HG03558 (cell line): ENCODE data around the gene PRR29.
"Not testable (repeated sequence)": the region's sequence is repeated elsewhere in the genome, so short reads cannot be mapped to it uniquely, and the experiment has no call there.

ENCODE experiments used
- ATAC-seq: cut with Tn5 transposase; IDR thresholded peaks from one replicate; pipeline ENCODE4 v1.9.1; 2021; ENCODE audit warnings: moderate number of reproducible peaks; ENCODE audit not compliant: unreplicated experiment; ENCODE audit errors: extremely low read depth

Gene PRR29

DNA sequence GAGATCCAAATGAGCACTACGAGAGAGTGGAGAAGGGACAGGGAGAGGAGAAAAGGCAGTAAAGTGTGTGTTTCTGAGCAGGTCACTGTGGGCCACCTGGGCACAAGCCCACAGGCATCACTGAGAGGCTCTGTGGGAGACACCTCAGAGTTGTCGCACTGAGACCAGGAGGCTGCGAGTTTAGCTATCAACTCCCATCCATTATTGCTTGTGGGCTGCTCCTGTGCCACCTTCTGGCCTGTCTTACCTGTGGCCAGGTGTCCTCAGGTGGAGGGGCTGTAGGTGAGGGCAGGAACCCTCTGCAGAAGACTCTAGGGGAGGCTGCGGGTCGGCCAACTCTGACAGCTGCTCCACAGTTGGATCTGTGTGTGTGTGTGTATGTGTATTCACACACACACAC, 2.5 kb upstream of the PRR29 start:
- ATAC-seq, result no peak

DNA sequence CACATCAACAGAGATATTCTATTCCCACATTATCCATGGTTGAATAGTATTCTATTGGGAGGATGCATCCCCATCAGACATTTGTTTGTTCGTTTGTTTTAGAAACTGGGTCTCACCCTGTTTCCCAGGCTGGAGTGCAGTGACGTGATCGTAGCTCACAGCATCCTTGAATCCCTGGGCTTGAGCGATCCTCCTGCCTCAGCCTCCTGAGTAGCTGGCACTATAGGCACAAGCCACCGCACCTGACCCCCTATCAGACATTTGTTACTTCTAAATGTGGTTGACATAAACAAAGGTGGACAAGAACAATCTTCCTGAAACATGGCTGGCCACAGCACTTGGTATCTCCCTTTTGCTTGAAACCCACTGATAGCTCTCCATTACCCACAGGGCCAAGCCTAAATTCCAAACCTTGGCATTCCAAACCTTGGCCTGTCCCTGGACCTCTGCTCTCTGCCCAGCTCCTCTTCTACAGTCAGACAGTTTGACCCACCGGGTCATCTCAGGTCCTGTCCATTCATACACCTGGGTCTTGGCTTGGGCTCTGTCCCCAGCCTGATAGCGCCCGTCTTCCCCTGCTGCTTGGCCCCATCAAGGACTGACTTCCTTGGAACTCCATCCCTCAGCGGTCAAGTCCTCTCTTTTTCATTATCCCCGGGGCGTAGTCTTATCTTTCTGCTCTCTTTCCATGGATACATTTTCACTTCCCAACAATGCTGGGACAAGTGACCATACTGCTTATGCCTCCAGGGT, 1.5 kb upstream of the PRR29 start:
- no peak for ATAC-seq

DNA sequence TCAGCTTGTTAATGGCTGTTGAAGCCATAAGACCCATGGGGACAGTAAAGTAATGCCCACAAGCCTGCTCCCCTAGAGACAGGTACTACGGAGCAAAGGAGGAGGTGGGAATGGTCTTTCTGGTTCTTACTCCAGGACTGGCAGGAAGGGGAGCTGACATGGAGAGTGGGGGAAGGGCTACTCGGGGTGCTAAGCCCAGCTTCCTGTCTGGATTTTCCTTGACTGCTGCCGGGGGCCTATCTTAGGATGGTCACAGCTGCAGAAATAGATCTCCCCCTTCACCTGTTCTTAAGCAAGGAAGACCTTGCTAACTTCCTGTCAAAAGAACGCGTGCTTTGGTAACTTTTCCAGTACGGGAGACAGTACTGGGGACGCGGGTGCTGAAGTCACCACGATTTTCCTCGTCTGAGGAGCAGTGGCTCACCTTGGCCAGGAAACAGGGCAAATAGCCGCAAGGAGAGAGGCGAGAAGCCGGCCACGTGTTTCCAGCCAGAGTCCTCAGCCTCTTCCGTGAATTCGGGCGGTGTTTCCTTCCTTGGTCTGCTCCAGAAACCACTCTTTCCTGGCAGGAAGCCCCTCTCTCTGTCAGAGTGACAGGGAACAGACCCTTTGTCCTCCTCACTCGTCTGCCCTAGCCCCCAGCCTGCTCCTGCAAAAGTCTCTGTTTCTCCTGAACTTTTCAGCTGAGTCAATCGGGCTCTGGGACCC, 656 bp upstream of the PRR29 start:
- ATAC-seq, result no peak

DNA sequence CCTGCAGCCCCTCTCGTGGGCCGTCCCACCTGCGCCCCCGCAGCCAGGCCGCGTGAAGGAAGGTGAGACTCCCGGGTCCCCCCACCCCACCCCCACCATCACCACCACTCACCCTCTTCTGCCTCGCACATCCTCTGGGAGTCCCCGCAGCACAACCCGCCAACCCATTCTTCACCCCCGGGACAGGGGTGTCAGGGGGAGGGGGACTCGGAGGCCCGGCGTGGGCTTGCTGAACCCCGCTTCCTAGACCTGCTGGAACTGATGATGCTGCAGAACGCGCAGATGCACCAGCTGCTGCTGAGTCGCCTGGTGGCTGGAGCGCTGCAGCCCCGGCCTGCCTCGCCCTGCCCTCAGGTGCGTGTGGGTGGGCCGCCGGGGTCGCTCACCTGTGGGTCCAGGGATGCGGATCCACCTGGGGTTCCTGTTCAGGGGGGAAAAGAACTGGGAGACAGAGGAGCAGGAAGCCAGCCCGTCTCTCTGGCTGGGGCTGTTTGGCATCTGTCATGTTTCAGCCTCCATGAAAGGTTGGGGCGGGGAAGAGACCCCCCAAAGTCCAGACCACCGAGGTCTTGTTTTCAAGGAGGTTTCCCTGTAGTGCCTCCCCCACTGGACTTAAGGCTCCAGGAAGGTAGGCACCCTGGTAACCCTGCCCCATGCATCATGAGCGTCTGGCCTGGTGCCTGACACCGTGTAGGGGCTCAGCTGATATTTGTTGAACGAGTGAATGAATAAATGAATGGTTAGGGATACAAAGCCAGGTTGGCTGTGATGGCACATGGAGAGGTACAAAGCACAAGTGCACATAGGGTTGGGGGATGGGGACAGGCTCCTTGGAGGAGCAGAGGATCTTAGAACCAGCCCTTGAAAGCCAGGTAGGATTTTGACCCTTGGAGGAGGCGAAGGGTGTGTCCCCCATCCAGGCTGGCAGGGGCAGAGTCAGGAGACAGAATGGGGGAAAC, 849 bp downstream of the PRR29 start:
- ATAC-seq, result no peak

DNA sequence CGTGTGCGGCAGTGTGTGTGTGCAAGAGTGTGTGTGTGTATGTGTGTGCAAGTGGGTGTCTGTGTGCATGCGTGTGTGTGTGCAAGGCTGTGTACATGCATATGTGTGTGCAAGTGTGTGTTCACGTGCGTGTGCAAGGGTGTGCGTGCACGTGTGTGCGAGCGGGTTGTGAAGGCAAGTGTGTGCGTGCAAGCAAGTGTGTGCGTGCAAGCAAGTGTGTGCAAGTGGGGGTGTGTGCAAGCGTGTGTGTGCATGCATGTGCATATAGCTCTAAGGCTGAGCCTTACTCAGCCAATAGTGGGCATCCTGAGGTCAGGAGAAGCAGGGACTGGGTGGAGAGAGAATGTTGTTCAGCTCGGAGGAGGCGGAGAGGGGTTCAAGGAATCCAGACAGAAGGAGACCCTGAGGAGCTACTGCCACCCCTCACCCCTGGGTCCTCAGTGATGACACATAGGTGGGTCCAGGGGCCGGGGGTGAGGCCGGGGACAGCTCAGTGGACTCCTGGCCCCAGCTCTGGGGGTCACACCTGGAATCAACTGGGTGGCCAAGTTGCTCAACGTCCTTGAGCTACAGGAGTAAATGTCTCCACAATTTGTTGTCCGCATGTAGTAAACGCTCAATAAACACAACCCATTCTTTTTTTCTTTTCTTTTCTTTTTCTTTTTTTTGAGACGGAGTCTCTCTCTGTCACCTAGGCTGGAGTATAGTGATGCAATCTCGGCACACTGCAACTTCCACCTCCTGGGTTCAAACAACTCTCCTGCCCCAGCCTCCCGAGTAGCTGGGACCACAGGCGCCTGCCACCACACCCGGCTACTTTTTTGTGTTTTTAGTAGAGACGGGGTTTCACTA, 1.8 kb downstream of the PRR29 start:
- no peak for ATAC-seq

DNA sequence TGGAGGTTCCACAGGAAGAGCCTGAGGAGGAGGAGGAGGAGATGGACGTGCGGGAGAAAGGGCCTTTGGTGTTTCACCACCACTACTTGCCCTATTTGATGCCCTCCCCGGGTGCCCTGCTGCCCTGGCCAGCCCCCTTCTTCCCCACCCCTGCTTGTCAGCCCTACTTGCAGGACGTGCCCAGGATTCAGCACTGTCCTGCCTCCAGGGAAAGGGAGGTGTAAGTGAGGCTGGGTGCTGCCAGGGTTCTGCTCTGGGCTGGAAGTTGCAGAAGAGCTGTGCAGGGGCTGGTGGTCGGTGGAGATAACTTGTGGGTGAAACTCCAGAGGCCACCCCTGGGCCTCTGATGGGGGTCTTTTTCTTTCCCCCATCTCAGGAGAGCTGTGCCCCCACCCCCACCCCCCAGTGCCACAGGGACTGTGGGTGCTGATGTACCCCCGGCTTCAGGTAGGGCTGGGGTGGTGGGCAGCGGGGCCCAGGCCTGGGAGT, 3.0 kb downstream of the PRR29 start:
- ATAC-seq, result no peak

DNA sequence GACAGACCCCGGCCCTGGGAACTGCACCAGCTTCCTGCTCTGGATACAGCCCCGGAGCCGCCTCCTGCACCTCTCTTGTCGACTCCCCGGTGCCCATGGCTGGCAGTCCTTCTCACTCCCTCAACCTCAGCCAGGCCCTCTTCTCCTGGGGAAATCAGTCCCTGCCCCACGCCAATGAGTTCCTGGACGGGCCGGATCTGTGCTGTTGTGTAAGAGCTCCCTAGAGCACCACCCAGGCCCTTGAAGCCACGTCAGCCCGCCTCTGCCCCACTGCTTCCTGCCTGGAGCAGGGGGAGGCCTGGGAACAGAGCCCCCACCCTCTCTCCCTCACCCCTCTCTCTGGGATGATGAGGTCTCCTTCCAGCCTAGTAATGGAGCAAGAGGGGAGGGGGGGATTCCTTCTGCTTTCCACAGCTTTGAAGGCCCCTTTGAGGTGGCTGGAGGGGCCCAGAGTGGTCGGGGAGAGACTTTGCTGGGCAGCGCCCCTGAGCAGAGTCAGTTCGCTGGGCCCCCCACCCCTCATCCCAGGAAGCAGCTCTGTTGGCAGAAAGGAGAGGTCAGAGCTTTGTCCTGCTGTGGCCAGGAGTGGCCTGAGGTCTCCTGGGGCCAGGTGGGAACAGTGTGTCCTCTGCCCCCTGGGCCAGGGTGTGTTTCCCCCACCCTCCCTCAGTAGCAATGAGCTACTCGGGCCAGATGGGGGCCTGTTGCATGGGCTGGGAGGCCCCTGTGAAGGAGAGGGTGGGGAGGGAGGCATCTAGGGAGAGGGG, 3.8 kb downstream of the PRR29 start:
- no peak for ATAC-seq

DNA sequence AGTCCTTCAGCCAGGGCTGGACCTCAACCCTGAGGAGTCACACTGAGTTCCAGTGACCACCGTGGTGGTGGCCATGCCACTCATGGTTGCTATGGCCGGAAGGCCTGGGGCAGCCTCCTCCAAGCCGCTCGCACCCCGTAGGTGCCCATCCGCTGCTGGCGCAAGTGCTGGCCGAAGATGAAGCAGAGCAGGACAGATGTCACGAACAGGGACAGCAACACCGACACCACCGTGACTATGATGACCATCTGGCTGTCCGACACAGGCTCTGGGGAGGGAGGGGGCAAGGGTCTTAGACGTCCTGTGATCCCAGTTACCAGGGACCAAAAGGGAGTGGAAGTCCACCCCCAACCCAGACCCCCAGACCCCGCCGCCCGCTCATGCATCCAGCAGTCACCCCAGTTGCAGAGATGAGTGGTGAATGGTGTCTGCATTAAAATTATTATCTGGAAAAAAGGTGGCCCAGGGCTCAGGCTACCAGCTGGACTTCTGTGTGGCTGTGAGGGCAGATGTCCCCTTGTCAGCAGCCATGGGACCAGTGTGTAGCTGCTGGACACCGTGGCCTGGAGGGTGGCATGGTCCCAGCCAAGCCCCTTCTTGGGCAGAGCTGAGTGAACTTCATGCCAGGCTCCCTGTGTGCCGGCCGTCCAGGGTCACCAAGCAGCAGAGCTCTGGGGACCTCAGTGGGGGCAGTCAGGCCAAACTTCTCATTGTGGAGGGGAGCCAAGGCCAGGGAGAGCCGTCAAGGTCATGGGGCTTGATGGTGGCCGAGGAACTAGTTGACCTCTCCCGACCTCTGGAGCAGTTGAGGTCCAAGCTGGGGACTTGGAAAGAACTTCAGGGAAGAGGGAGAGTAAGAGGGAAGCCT, 4.7 kb downstream of the PRR29 start:
- no peak for ATAC-seq

DNA sequence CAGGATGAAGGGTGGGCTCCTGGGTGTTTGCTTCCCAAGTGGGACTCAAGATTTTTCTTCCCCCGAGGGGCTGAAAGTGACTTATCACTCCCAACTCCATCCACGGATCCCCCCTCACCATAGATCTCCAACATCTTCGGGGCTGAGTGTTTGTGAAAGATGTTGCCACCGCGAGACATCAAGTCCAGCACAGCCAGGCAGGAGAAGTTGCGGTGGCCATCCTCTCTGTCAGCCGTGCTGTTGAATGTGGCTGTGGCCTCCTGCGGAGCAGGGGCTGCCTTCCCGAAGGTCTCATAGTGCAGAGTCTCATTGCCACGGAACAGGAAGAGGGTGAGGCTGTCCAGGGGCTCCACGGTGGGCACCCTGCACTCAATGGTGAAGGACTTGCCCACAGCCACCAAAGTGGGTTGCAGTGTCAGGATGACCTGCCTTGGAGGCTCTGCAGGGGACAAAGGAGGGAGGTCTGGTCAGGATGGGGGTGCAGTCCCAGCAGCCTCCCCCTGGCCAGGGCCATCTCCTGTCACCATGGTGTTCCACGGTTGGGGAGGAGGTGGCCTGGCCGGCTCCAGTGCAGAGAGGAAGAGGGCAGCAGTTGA, 5.5 kb downstream of the PRR29 start:
- no peak for ATAC-seq

DNA sequence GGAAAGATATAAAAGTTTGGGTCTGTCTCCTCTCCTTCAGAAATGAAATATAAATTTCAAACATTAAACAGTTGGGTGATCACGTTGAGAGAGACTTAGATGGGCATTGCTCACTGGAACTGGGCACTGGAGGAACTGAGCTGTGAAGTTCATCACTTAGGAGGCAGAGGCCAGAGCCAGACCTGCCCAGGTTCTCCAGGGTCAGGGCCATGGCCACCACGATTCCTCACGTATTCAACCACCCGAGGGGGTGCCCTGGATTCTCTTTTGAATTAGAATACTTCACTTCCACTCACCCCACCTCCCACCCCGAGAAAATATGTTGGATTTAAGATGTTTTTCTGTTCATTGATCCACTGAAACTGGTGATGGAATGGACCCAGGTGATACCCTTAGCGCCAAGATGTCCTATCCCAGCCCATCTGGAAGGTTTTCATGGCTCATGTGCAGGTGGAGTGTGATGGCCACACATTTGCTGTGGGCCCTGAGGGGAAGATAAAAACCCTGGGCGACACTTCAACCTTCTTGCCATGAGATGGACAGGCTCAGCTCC, 6.1 kb downstream of the PRR29 start:
- ATAC-seq, result no peak

DNA sequence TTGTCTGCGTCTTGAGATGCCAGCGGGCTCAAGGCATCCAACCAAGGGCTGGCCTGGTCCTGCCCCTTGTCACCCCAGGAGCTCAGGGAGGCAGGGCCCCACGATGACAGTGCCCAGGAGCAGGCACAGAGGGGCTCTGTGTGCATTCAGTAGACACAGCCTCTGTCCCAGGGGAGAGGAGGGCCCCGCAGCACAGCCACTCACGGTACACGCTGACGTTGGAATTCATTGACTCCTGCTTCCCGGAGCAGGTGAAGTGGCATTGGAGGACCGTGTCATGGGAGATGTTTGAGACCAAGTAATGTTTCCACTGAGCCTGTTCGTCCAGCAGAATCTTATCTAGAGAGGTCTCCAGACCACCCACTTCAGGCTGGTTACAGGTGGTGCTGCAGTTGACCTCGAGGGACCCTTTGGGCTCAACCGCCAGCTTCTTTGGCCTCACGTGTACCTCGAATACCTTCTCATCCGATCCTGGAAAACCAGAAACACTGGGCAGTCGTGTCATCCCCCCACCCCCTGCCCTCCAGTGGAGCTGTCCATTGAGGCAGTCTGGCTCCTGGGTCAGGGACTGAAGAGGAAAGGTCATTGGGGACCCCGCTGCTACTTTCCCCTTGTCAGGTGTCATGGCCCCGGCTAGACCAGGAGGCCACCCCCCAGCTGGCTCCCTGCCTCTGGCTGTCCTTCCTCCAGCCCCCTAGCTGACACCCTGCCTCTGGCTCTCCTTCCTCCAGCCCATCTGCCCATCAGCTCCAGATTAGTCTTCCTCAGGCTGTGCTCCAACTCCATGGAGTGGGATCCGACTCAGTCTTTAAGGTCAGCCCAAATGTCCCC, 7.0 kb downstream of the PRR29 start:
- no peak for ATAC-seq

DNA sequence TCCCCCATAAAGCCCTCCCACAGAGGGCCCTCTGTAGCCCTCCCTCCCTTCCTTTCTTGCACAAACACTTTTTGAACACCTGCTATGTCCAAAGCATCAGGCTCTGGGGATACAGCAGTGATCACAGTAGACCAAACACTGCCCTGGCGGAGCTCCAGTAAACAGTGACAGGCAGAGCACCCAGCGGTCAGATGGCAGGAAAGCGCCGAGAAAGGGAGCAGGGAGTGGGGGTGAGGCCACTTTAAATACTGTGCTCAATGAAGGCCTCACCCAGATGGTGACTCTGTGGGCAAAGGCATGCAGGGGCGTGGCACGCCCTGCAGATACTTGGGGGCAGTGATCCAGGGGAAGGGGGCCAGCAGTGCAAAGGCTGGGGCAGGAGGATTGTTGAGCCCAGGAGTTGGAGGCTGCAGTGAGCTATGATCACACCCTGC, 7.6 kb downstream of the PRR29 start:
- ATAC-seq, result no peak

DNA sequence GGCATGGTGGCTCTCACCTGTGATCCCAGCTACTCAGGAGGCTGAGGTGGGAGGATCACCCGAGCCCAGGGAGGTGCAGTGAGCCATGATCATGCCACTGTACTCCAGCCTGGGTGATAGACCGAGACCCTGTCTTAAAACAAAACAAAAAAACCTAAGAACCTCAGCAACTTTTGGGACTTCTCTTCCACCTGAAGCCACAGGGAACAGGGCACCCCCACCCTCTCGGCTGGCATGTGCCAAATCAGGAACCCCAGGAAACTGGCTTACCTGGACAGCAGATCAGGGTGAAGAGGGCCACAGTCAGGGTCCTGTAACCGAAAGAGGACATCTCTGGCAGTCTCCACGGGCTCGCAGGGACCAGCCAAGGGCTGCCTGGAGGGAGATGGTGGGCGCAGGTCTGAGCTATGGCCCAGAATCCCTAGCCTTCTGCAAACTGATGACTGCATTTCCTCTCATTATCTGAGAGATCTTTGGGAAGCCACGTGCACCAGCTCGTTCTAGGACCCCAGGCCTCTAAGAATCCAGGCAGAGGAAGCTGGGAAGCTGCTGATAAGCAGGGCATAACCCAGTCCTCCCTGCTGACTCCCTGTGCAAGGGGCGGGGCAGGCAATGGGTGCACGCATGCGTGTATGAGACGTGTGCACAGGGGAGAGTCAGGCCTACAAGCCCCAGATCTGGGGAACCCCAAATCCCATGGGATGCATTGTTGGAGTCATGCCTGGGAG, 8.4 kb downstream of the PRR29 start:
- no peak for ATAC-seq

DNA sequence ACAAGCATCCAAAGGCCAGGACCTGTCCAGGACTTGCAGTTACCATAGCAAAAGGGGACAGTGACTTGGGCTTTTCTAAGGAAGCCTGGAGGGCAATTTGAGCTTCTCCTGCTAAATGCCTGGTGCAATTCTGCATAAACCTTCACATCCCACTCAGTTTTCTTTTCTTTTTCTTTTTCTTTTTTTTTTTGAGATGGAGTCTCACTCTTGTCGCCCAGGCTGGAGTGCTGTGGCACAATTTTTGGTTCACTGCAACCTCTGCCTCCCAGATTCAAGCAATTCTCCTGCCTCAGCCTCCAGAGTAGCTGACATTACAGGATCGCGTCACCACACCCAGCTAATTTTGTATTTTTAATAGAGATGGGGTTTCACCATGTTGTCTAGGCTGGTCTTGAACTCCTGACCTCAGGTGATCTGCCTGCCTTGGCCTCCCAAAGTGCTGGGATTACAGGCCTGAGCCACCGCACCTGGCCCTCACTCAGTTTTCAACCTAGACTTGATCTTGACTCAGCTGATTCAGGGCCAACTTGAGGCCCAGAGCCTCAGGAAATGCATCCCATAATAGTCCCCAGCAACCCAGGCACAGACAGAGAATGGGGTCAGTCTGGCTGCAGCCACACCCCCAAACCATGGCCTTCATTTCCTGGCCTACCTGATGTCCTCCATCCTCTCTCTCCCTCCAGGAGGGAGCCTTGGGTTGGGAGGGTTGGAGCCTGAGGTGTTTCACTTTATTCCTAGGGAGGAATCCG, 9.1 kb downstream of the PRR29 start:
- not testable (repeated sequence) for ATAC-seq

DNA sequence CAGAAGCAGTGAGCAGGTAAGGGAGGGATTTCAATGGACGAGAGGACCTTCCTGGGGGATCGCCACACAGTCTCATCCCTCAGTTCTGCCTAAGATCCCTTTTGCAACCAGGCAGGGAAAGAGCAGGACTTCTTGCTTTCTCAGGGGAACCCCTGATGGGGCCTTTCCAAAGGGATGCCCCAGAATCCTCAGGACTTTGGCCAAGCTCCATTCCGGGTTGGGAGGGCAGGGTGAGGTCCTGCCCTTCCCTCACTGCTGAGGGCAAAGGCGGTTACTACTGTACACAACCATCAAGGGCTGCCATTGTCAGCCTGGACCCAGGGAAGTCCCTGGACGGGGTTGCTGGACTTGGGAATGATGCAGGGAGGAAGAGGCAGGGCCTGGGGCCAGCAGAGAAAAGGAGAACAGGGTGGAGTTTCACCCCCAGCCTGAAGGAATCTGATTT, 9.7 kb downstream of the PRR29 start:
- no peak for ATAC-seq
